ENCODE data around the gene CIDEC.
"Not testable (repeated sequence)": the region's sequence is repeated elsewhere in the genome, so short reads cannot be mapped to it uniquely, and the experiment has no call there.

The CIDEC gene

DNA sequence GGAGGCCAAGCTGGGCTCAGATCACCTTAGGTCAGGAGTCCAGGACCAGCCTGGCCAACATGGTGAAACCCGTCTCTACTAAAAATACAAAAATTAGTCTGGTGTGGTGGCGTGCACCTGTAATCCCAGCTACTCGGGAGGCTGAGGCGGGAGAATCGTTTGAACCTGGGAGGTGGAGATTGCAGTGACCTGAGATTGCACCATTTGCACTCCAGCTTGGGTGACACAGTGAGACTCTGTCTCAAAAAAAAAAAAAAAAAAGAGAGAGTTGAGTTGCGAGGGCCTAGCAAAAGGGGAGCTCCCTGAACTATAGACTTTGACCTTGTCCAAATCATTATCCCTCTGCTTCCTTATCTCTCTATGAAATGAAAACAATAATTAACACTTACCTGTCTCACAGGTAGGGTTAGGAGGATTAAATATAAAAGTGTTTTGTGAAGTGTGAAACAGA is 20.9 kb upstream of the CIDEC start:
- not testable (repeated sequence) for DNase-seq

DNA sequence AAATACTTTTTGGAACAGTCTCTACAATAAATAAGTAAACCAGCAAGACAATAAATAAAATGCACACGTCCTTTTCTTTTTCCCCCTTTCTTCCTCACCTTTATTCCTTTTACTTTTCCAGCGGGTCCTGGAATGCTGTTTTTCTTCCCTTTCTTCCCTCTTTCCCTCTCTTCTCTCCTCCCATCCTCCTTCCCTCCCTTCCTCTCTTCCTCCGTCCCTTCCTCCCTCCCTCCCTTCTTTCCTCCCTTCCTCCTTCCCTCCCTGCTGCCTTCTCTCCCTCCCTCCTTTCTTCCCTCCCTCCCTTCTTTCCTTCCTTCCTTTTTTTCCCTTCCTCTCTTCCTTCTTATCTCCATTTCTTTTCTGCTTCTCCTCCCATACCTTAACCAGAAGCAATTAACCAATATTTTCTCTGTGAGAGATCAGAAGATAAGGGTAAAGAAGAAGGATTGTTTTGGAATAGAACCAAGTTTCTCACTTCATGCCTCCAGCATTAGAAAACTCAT is 19.3 kb upstream of the CIDEC start:
- no peak for DNase-seq

GRCh38 chr3:9898467-9899241 is 18.6 kb upstream of the CIDEC start:
- no peak for DNase-seq

GRCh38 chr3:9897408-9898372 is 17.6 kb upstream of the CIDEC start:
- no peak for DNase-seq

DNA sequence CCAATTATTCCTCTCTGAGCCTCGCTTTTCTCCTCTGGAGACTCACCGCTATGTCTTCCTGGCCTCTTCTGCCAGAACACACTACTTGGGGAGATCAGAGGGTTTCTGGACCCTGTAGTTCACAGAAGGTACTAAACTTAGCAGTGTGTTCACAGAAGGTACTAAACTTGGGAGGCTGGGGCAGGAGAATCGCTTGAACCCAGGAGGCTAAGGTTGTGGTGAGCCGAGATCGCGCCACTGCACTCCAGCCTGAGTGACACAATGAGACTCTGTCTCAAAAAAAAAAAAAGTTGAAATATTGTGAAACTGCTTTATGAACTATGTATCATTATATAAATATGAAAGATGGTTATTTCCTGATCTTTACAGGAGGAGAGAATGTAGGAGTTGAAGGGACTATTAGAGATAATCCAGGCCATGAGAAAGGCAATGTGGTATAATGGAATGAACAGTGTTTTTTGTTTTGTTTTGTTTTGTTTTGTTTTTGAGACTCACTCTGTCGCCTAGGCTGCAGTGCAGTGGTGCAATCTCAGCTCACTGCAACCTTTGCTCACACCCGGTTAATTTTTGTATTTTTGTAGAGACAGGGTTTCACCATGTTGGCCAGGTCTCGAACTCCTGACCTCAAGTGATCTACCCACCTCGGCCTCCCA is 16.8 kb upstream of the CIDEC start:
- not testable (repeated sequence) for DNase-seq

DNA sequence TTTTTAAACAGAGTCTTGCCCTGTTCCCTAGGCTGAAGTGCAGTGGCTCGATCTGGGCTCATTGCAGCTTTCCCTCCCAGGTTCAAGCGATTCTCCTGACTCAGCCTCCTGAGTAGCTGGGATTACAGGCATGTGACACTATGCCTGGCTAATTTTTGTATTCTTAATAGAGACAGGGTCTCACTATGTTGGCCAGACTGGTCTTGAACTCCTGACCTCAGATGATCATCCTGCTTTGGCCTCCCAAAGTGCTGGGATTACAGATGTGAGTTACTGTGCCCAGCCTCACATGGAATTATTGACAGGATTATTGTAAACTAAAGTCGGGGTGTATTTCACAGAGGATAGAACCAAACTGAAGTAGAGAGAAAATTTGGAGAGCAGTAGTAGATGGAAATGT is 15.7 kb upstream of the CIDEC start:
- DNase-seq: not testable (repeated sequence)

DNA sequence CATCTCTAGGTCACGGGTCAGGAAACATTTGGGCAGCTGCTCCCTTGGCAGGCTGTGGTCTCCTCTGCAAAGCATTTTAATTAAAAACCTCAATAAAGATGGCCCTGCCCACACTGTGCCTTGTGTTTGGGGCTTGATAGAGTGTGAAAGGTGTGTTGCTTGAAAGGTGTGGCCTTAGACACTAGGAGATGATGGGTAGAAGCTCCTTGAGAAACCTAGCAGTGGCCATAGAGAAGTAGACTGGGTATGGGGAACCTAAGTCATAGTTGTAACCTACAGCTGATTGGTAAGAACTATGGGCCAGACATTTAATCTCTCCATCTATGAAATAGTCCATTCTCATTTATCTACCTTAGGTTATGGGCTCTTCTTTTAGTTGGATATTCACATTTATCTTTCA is 13.7 kb upstream of the CIDEC start:
- DNase-seq: no peak

- DNase-seq: no peak
Measured at GRCh38 chr3:9891072-9891622, 11.1 kb upstream of the CIDEC start.

DNA sequence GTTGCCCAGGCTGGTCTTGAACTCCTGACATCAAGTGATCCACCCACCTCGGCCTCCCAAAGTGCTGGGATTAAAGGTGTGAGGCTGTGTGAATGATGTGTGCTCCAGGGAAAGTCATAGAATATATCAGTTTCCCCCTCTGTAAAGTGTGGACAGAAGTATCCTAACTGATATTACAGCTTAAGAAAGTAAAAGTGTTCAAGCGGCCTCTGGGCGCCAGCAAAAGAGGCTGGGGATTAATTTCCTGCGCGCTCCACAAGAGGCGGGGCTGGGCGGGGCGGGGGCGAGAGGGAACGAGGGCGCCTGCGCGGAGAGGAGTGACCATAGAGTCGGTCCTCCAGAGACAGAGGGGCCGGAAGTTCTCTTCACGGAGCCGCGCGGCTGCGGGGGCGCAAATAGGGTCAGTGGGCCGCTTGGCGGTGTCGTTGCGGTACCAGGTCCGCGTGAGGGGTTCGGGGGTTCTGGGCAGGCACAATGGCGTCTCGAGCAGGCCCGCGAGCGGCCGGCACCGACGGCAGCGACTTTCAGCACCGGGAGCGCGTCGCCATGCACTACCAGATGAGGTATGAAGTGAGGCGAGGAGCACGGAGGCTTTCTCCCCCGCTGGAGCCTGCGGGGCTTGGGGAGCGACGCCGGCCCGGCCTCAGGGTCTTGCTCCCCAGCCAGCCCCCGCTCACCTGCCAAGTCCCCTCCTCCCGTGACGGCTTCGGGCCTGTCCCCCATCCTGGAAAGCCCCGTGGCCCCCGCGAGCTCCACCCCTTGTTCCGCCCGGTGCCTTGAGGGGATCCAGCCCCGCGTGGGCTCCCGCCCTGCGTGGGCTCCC is 10.4 kb upstream of the CIDEC start, which contains the start of gene JAGN1:
JAGN1 (plus strand) TSS at position 362 of the 823 bp plus-strand sequence; CDS start at position 475, 113 bp downstream.
- DNase-seq: peak; percentile 82

DNA sequence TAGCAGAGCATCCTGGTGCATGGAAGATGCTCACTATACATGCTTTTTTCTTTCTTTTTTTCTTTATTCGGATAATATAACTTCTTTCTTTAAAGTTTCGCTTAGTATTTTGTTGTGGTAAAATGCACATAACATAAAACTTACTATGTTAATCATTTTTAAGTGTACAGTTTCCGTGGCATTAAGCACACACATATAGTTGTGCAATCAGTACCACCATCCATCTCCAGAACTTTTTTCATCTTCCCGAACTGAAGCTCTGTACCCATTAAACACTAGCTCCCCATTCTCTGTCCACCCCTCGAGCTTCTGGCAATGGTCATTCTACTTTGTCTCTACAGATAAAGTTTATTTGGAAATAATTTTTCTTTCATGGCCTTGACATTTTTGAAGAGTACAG is 9.4 kb upstream of the CIDEC start:
- no peak for DNase-seq

DNA sequence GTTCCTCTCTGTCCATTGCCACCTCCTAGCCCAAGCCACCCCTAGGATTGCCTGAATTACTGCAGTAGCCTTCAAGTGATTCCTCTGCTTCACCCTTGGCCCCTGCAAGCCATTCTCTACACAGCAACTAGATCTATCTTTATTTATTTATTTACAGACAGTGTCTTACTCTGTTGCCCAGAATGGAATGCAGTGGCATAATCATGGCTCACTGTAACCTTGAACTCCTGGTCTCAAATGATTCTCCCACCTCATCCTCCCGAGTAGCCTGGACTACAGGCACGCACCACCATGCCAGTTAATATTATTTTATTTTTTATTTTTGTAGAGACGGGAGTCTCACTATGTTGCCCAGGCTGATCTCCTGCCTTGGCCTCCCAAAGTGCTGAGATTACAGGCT is 8.5 kb upstream of the CIDEC start:
- DNase-seq: no peak

GRCh38 chr3:9887480-9887879 is 7.4 kb upstream of the CIDEC start:
- DNase-seq: no peak

- DNase-seq: no peak
Measured at GRCh38 chr3:9886328-9886727, 6.3 kb upstream of the CIDEC start.

GRCh38 chr3:9884555-9885165 is 4.6 kb upstream of the CIDEC start:
- DNase-seq: no peak

GRCh38 chr3:9883706-9884554 is 3.9 kb upstream of the CIDEC start:
- no peak for DNase-seq

DNA sequence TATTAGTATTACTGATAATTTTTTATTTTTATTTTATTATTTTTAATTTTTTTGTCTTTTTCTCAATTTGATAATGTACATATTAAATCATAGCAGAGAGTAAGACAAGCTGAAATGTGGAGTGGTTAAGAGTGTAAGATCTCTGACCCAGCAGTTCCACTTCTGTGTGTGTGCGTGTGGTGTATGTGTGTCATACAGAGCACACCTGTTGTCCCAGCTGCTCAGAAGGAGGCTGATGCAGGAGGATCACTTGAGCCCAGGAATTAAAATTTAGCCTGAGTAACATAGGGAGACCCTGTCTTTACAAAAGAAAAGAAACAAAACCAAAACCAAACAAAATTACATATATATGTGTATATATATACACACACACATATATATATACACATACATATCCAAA is 1.4 kb upstream of the CIDEC start:
- DNase-seq: no peak

- no peak for DNase-seq
Measured at GRCh38 chr3:9878700-9879099, 1.4 kb downstream of the CIDEC start.

GRCh38 chr3:9876991-9877390 is 3.1 kb downstream of the CIDEC start:
- DNase-seq: no peak

- DNase-seq: not testable (repeated sequence)
Measured at GRCh38 chr3:9876255-9876654, 3.8 kb downstream of the CIDEC start.

DNA sequence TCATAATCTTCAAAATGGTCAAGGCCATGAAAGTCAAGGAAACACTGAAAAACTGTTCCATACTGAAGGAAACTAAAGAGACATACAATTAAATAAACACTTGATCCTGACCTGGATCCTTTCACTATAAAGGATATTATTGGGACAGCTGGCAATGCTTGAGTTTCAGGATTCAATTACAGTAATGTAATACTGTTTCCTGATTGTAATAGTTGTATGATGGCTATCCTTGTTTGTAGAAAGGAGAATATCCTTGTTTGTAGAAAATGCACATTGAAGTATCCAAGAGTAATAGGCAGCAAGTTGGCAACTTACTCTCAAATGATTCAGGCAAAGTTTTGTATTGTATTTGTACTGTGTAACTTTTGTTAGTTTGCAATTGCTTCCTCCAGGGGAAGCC is 4.6 kb downstream of the CIDEC start:
- no peak for DNase-seq
